Measurements from ENCODE around the gene DOK4. TPM values are rescaled to one million over a fixed set of nuclear protein-coding genes. Genes with fewer than 3 reads are reported as not detected.
"Not testable (repeated sequence)": the region's sequence is repeated elsewhere in the genome, so short reads cannot be mapped to it uniquely, and the experiment has no call there.

The DOK4 gene
- total and polyA plus RNA-seq, 9 donors: 9.9 to 34.7 (median 29.2) TPM

DNA sequence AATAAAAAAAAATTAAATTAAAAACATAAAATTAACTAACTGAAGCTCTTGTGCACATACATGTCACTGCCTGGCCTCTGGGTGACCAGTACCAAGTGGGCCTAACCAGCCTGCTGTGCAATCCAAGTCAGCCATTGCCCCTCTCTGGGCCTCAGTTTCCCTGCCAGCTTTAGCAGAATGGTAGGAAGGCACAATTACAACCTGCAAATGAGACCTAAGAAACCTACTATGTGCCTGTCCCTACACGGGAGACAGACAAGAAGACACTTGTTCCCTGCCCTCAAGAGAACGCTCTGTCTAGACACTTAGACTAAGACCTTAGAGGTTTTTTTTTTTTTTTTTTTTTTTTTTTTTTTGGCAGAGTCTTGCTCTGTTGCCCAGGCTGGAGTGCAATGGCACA is 40.8 kb downstream of the DOK4 start:
- H3K4me1 ChIP-seq (ENCODE audit: insufficient read depth): peaks cover 8% of the 10 kb centered on the region
- TF ChIP-seq EP300 (IDR thresholded peaks at IDR 0.05) (no peak), POLR2A (IDR thresholded peaks at IDR 0.05) (no peak), CTCF (IDR thresholded peaks at IDR 0.05) (no peak)
- WGBS, 3 donors: 89 to 94% (median 93%) methylated on average over 2 of the region's 2 CpGs
- H3K9me3 ChIP-seq: no peaks in the 10 kb centered on the region
- H3K36me3 ChIP-seq: no peaks in the 10 kb centered on the region
- H3K27ac ChIP-seq: no peak overlapping the region
- DNase-seq: no peak
- intact Hi-C loops (cut with DNase I): no loop called here
- no peaks in the 10 kb centered on the region for H3K27me3 ChIP-seq
- H3K4me3 ChIP-seq: no peak overlapping the region

- no peak for DNase-seq
- 75 to 83% (median 80%) methylated on average over 3 of the region's 3 CpGs for WGBS, 3 donors
- Histone ChIP-seq H3K9me3 (no peaks in the 10 kb centered on the region), H3K27ac (no peak overlapping the region), H3K27me3 (no peaks in the 10 kb centered on the region), H3K4me3 (no peak overlapping the region), H3K4me1 (ENCODE audit: insufficient read depth) (peaks cover 8% of the 10 kb centered on the region), H3K36me3 (no peaks in the 10 kb centered on the region)
- intact Hi-C loops (cut with DNase I): no loop called here
- TF ChIP-seq CTCF (IDR thresholded peaks at IDR 0.05) (no peak), EP300 (IDR thresholded peaks at IDR 0.05) (no peak), POLR2A (IDR thresholded peaks at IDR 0.05) (no peak)
Measured at GRCh38 chr16:57444711-57445110, 41.6 kb downstream of the DOK4 start.

DNA sequence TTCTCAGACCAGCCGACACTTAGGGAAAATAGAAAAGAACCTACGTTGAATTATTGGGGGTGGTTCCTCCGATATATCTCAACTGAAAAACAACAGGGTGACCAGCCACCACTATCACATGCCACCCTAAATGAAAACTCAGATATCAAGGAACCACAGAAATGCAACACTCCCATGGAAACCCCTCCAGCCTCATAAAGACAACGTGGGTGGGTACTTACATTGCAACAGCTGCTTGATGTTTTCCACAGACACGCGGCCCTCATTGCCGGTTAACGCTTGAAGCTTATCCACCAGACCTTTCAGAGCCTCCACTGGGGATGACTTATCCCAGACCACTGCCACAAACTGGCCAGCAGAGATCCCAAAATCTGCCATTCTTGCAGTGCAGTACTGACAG is 45.7 kb downstream of the DOK4 start:
- H3K4me1 ChIP-seq (ENCODE audit: insufficient read depth); H3K9me3 ChIP-seq; H3K27ac ChIP-seq; H3K36me3 ChIP-seq; H3K4me3 ChIP-seq; DNase-seq; H3K27me3 ChIP-seq; intact Hi-C loops (cut with DNase I): not testable (repeated sequence)
- 73 to 99% (median 97%) methylated on average over 8 of the region's 8 CpGs for WGBS, 3 donors

GRCh38 chr16:57439947-57440346 is 46.3 kb downstream of the DOK4 start:
- H3K36me3 ChIP-seq; H3K27me3 ChIP-seq; H3K9me3 ChIP-seq; H3K27ac ChIP-seq; intact Hi-C loops (cut with DNase I); DNase-seq; H3K4me1 ChIP-seq (ENCODE audit: insufficient read depth); H3K4me3 ChIP-seq: not testable (repeated sequence)
- 95 to 97% (median 96%) methylated on average over 8 of the region's 8 CpGs for WGBS, 3 donors

DNA sequence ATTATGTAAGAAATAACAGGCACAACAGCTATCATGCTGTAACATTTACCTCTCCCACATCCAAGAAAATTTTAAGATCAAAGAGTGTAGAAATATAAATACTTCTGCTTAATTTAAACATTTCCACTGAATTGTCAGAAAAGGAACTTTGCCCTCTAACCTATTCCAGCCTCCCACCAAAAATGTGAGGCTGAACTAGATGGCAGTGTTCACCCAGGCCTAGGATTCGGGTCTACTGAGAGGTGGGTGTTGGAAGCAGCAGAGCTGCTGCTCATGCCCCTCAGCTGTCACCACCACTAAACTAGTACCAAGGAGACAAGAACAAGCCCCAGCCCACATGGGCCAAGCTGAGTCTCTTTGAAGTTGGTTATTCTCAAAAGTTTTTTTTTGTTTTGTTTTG is 50.5 kb downstream of the DOK4 start:
- WGBS, 3 donors: 93 to 100% (median 96%) methylated on average over 1 of the region's 1 CpG
- TF ChIP-seq CTCF (IDR thresholded peaks at IDR 0.05): no peak
- no peak for TF ChIP-seq POLR2A (IDR thresholded peaks at IDR 0.05)
- no peak for TF ChIP-seq EP300 (IDR thresholded peaks at IDR 0.05)
- no peaks in the 10 kb centered on the region for H3K36me3 ChIP-seq
- H3K4me1 ChIP-seq (ENCODE audit: insufficient read depth): no peaks in the 10 kb centered on the region
- H3K27ac ChIP-seq: no peak overlapping the region
- intact Hi-C loops (cut with DNase I): no loop called here
- DNase-seq: no peak
- no peaks in the 10 kb centered on the region for H3K9me3 ChIP-seq
- no peaks in the 10 kb centered on the region for H3K27me3 ChIP-seq
- no peak overlapping the region for H3K4me3 ChIP-seq

GRCh38 chr16:57434003-57434402 is 52.3 kb downstream of the DOK4 start:
- 98 to 100% (median 100%) methylated on average over 2 of the region's 2 CpGs for WGBS, 3 donors
- intact Hi-C loops (cut with DNase I): no loop called here
- H3K4me1 ChIP-seq (ENCODE audit: insufficient read depth): no peaks in the 10 kb centered on the region
- no peak overlapping the region for H3K27ac ChIP-seq
- no peak for DNase-seq
- H3K4me3 ChIP-seq: no peak overlapping the region
- H3K27me3 ChIP-seq: no peaks in the 10 kb centered on the region
- no peaks in the 10 kb centered on the region for H3K9me3 ChIP-seq
- H3K36me3 ChIP-seq: no peaks in the 10 kb centered on the region
- TF ChIP-seq EP300 (IDR thresholded peaks at IDR 0.05) (no peak), CTCF (IDR thresholded peaks at IDR 0.05) (no peak), POLR2A (IDR thresholded peaks at IDR 0.05) (no peak)
